ENCODE data around the gene CSNK1G2. TPM values are rescaled to one million over a fixed set of nuclear protein-coding genes. Genes with fewer than 3 reads are reported as not detected.

CSNK1G2 gene
- total RNA-seq, 5 donors from 2014 or later (not counting 1 experiment from before 2014, with no cell fraction given) = 104 to 181 (median 161) TPM

DNA sequence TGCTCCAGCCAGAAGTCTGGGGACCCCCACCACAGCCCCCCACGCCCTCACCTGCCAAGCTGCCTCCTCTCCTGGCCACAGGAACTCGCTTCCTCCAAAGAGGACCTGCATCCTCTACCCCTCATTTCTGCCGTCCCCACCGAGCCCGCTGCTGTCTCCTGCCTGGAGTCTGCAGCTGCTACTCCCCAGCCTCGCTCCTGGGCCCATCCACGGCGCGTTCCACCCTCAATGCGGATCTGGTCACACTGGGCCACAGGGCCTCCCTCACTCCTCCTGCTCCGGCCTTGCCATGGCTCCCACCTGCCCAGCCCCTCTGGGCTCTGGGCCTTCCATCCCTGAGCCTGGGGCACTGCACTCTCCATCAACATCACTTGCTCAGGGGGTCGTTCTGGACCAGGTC, 70.2 kb downstream of the CSNK1G2 start:
- ATAC-seq (replicated peaks in 1 of 4) = no peak

DNA sequence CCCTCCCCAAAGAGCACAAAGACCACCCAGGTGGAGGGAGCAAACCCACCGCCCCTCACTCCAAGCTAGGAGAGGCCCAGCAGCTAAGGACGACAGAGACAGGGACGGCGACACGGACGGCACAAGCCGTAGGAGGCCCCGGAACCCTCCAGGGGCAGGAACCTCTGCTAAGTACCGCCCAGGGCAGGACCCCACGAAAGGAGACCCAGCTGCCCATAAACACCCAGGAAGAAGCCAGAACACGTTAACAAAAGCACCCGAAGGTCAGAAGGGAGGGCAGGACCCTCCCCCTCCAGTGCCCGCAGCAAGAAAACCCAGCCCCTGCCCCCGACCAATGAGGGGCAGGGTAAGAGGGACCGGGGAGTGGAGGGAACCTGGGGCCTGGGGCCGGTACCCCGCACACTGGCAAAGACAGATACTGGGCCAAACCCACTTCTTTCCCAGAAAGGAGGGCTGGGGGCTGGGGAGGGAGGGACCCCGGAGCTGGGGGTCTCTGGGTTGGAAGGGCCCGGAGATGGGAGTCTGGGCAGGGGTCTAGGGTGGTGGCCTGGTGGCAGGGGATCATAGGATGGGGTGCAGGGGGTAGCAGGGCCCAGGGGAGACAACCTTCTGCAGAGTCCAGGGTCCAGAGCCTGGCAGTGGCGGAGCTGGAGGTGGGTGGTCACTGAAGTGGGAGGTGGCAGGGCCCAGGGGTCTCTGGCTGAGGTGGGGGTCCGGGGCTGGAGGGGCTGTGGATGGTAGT, 72.1 kb downstream of the CSNK1G2 start:
- no peak overlapping the region for H3K27ac Mint-ChIP-seq
- Histone ChIP-seq H3K27ac (ENCODE audit: low read length) (no peak overlapping the region), H3K27me3 (replicated peaks in 1 of 2; ENCODE audit: control insufficient read depth in 2 of 2, extremely low read depth in 1 of 2, insufficient read depth in 2 of 2, low read length in 1 of 2) (no peaks in the 10 kb centered on the region), H3K9me3 (no peaks in the 10 kb centered on the region), H3K4me1 (ENCODE audit: control insufficient read depth in 1 of 2, extremely low read depth in 1 of 2, insufficient read depth in 2 of 2, low read length in 2 of 2) (peaks cover 0 to 25% of the 10 kb centered on the region in 2 experiments), H3K4me3 (ENCODE audit: control insufficient read depth in 1 of 2, extremely low read depth in 1 of 2, low read length in 1 of 2) (no peak overlapping the region), H3K36me3 (ENCODE audit: control insufficient read depth in 2 of 2, extremely low read depth in 1 of 2, insufficient read depth in 1 of 2, low read length in 1 of 2) (no peaks in the 10 kb centered on the region)
- peaks cover 8 to 24% (median 18%) of the 10 kb centered on the region in 3 donors for H3K4me1 Mint-ChIP-seq
- no peaks in the 10 kb centered on the region for H3K27me3 Mint-ChIP-seq
- ChIA-PET CTCF (no interaction called here), POLR2A (no interaction called here)
- peaks cover 8% of the 10 kb centered on the region for H3K36me3 Mint-ChIP-seq
- H3K9me3 Mint-ChIP-seq = no peaks in the 10 kb centered on the region
- WGBS (ENCODE audit: insufficient coverage) = 97% methylated on average over 16 of the region's 21 CpGs
- ATAC-seq (replicated peaks in 1 of 4) = no peak
- H3K4me3 Mint-ChIP-seq = no peak overlapping the region
- DNase-seq = no peak

More for the DNA sequence above, 70.2 kb downstream of the CSNK1G2 start:
- H3K9me3 ChIP-seq = no peaks in the 10 kb centered on the region
- no peaks in the 10 kb centered on the region for H3K36me3 ChIP-seq (ENCODE audit: control insufficient read depth in 2 of 2, extremely low read depth in 1 of 2, insufficient read depth in 1 of 2, low read length in 1 of 2)
- Mint-ChIP-seq H3K27me3 (no peaks in the 10 kb centered on the region), H3K4me1 (peaks cover 8 to 29% (median 16%) of the 10 kb centered on the region in 3 donors), H3K4me3 (no peak overlapping the region), H3K27ac (peak overlapping the region; percentile 19 to 22), H3K36me3 (peaks cover 8% of the 10 kb centered on the region), H3K9me3 (no peaks in the 10 kb centered on the region)
- H3K27ac ChIP-seq (ENCODE audit: low read length) = no peak overlapping the region
- H3K27me3 ChIP-seq (replicated peaks in 1 of 2; ENCODE audit: control insufficient read depth in 2 of 2, extremely low read depth in 1 of 2, insufficient read depth in 2 of 2, low read length in 1 of 2) = no peaks in the 10 kb centered on the region
- WGBS (ENCODE audit: insufficient coverage) = 95% methylated on average over 11 of the region's 12 CpGs
- peaks cover 0 to 20% of the 10 kb centered on the region in 2 experiments for H3K4me1 ChIP-seq (ENCODE audit: control insufficient read depth in 1 of 2, extremely low read depth in 1 of 2, insufficient read depth in 2 of 2, low read length in 2 of 2)
- DNase-seq = no peak
- H3K4me3 ChIP-seq (ENCODE audit: control insufficient read depth in 1 of 2, extremely low read depth in 1 of 2, low read length in 1 of 2) = no peak overlapping the region
- ChIA-PET POLR2A (no interaction called here), CTCF (no interaction called here)

DNA sequence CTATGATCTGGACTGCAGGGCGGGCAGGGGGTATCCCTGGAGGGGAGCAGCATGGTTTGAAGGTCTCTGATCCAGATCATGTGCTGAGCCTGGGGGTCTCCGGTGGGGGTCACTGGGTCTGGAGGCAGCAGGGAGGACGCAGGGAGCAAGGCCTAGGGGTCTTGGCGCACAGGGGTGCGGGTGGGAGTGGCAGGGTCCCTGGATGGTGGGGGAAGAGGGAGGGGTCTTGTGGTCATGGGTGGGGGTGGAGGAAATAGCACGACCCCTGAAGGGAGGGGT, 72.7 kb downstream of the CSNK1G2 start:
- Histone ChIP-seq H3K9me3 (no peaks in the 10 kb centered on the region), H3K27ac (ENCODE audit: low read length) (no peak overlapping the region), H3K4me1 (ENCODE audit: control insufficient read depth in 1 of 2, extremely low read depth in 1 of 2, insufficient read depth in 2 of 2, low read length in 2 of 2) (peaks cover 0 to 25% of the 10 kb centered on the region in 2 experiments), H3K27me3 (replicated peaks in 1 of 2; ENCODE audit: control insufficient read depth in 2 of 2, extremely low read depth in 1 of 2, insufficient read depth in 2 of 2, low read length in 1 of 2) (no peaks in the 10 kb centered on the region), H3K4me3 (ENCODE audit: control insufficient read depth in 1 of 2, extremely low read depth in 1 of 2, low read length in 1 of 2) (no peak overlapping the region), H3K36me3 (ENCODE audit: control insufficient read depth in 2 of 2, extremely low read depth in 1 of 2, insufficient read depth in 1 of 2, low read length in 1 of 2) (no peaks in the 10 kb centered on the region)
- Mint-ChIP-seq H3K4me3 (peak overlapping the region in 1 of 3 donors; percentile 72), H3K27me3 (no peaks in the 10 kb centered on the region), H3K27ac (no peak overlapping the region), H3K9me3 (no peaks in the 10 kb centered on the region), H3K4me1 (peaks cover 8 to 24% (median 18%) of the 10 kb centered on the region in 3 donors), H3K36me3 (peaks cover 8% of the 10 kb centered on the region)
- POLR2A ChIA-PET = no interaction called here
- ATAC-seq (replicated peaks in 1 of 4) (no peak), DNase-seq (no peak)
- WGBS (ENCODE audit: insufficient coverage) = 89% methylated on average over 6 of the region's 6 CpGs
- CTCF ChIA-PET = no interaction called here

DNA sequence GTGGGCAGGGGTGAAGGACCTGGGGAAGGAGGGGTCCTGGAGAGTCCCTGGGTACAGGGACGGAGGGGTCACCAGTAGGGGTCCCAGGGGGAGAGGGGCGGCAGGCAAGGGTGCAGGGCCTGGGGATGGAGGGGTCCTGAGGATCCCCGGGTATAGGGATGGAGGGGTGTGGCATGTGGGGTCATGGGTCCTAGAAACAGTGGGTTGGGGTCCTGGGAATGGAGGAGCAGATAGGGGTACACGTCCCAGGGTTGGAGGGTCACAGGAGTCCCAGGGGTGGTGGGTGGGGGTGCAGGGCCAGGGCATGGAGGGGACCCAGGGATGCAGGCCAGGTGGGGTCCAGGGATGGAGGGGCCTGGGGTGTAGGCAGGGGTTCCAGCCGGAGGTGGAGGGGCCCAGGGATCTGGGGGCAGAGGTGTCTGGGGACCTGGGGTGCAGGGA, 73.2 kb downstream of the CSNK1G2 start:
- Mint-ChIP-seq H3K9me3 (no peaks in the 10 kb centered on the region), H3K36me3 (peaks cover 8% of the 10 kb centered on the region), H3K4me1 (peaks cover 8 to 24% (median 18%) of the 10 kb centered on the region in 3 donors), H3K27me3 (no peaks in the 10 kb centered on the region), H3K27ac (peak overlapping the region in 1 of 2 donors; percentile 16), H3K4me3 (peak overlapping the region in 1 of 3 donors; percentile 72)
- DNase-seq (no peak), ATAC-seq (replicated peaks in 1 of 4) (no peak)
- 95% methylated on average over 5 of the region's 5 CpGs for WGBS (ENCODE audit: insufficient coverage)
- H3K27me3 ChIP-seq (replicated peaks in 1 of 2; ENCODE audit: control insufficient read depth in 2 of 2, extremely low read depth in 1 of 2, insufficient read depth in 2 of 2, low read length in 1 of 2) = no peaks in the 10 kb centered on the region
- H3K4me3 ChIP-seq (ENCODE audit: control insufficient read depth in 1 of 2, extremely low read depth in 1 of 2, low read length in 1 of 2) = no peak overlapping the region
- no peaks in the 10 kb centered on the region for H3K9me3 ChIP-seq
- peaks cover 0 to 25% of the 10 kb centered on the region in 2 experiments for H3K4me1 ChIP-seq (ENCODE audit: control insufficient read depth in 1 of 2, extremely low read depth in 1 of 2, insufficient read depth in 2 of 2, low read length in 2 of 2)
- H3K36me3 ChIP-seq (ENCODE audit: control insufficient read depth in 2 of 2, extremely low read depth in 1 of 2, insufficient read depth in 1 of 2, low read length in 1 of 2) = no peaks in the 10 kb centered on the region
- ChIA-PET POLR2A (no interaction called here), CTCF (no interaction called here)
- H3K27ac ChIP-seq (ENCODE audit: low read length) = no peak overlapping the region

DNA sequence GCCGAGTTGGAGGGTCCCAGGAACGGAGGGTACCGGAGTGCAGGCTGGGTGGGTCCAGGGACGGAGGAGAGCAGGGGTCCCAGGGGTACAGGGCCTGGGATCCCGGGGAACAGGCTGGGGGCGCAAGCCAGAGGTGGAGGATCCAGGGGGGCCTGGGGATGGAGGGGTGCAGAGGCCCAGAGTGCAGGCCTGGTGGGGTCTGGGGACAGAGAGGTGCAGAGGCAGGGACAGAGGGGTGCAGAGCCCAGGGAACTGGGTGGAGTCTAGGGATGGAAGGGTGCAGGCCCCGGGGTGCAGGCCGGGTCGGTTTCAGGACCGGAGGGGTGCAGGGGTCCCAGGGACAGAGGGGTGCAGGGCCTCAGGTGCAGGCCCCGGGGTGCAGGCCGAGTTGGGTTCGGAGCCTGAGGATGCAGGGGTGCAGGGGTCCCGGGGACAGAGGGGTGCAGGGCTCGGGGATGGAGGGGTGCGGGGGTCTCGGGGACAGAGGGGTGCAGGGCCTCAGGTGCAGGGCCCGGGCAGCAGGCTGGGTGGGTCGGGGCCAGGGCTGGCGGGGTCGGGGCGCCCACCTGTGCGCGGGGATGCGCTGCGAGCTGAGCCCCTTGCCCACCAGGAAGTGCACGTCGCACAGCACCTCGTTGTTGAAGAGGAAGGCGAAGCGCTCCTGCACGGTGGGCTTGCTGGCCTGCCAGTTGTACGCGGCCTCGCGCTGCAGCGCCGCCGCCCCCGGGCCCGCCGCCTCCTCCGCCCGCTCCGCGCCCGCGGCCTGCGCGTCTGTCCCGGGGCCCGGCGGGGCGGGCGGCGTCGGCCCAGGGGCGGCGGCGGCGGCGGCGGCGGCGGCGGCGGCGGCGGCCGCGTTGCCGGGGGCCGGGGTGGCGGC, 74.0 kb downstream of the CSNK1G2 start:
- Histone ChIP-seq H3K9me3 (no peaks in the 10 kb centered on the region), H3K4me3 (ENCODE audit: control insufficient read depth in 1 of 2, extremely low read depth in 1 of 2, low read length in 1 of 2) (peak overlapping the region in 1 of 2 donors; percentile 35), H3K4me1 (ENCODE audit: control insufficient read depth in 1 of 2, extremely low read depth in 1 of 2, insufficient read depth in 2 of 2, low read length in 2 of 2) (peaks cover 0 to 32% of the 10 kb centered on the region in 2 experiments), H3K27me3 (replicated peaks in 1 of 2; ENCODE audit: control insufficient read depth in 2 of 2, extremely low read depth in 1 of 2, insufficient read depth in 2 of 2, low read length in 1 of 2) (no peaks in the 10 kb centered on the region), H3K27ac (ENCODE audit: low read length) (peak overlapping the region; percentile 38), H3K36me3 (ENCODE audit: control insufficient read depth in 2 of 2, extremely low read depth in 1 of 2, insufficient read depth in 1 of 2, low read length in 1 of 2) (no peaks in the 10 kb centered on the region)
- WGBS (ENCODE audit: insufficient coverage) = 8% methylated on average over 66 of the region's 74 CpGs
- DNase-seq (peak in 5 of 35 experiments; percentile 21 to 63 (median 30)), ATAC-seq (replicated peaks in 1 of 4) (peak; percentile 45 to 66 (median 62))
- H3K27me3 Mint-ChIP-seq = no peaks in the 10 kb centered on the region
- ChIA-PET CTCF (no interaction called here), POLR2A (no interaction called here)
- peak overlapping the region; percentile 49 to 72 (median 67) for H3K4me3 Mint-ChIP-seq
- peaks cover 13 to 27% (median 23%) of the 10 kb centered on the region in 3 donors for H3K4me1 Mint-ChIP-seq
- no peaks in the 10 kb centered on the region for H3K9me3 Mint-ChIP-seq
- peaks cover 8% of the 10 kb centered on the region for H3K36me3 Mint-ChIP-seq
- peak overlapping the region in 1 of 2 donors; percentile 34 for H3K27ac Mint-ChIP-seq

DNA sequence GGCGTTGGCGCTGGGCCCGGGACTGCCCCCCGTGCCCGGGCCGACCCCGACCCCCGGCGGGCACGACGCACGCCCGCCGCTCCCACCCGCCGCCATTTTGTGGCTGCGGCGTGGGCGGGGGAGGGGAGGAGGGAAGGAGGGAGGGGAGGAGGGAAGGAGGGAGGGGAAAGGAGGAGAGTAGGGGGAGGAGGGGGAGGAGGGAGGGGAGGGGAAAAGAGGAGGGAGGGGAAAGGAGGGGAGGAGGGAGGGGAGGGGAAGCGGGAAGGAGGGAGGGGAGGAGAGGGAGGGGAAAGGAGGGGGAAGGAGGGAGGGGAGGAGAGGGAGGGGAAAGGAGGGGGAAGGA, 74.6 kb downstream of the CSNK1G2 start, which contains the start of gene BTBD2:
Gene BTBD2 (minus strand): TSS at position 107 of the 343 bp plus-strand sequence. CDS start 11 bp downstream, at position 96.
- Mint-ChIP-seq H3K4me1 (peaks cover 15 to 25% (median 23%) of the 10 kb centered on the region in 3 donors), H3K36me3 (peaks cover 8% of the 10 kb centered on the region), H3K27ac (peak within 1 kb of the TSS in 1 of 2 donors; percentile 61), H3K27me3 (no peaks in the 10 kb centered on the region), H3K9me3 (no peaks in the 10 kb centered on the region), H3K4me3 (peak within 1 kb of the TSS; percentile 61 to 72 (median 67))
- CTCF ChIA-PET = no interaction called here
- ATAC-seq (replicated peaks in 1 of 4) (peak; percentile 29 to 51 (median 31)), DNase-seq (peak in 8 of 35 experiments; percentile 15 to 65 (median 40))
- peak within 1 kb of the TSS; percentile 35 to 44 for H3K4me3 ChIP-seq (ENCODE audit: control insufficient read depth in 1 of 2, extremely low read depth in 1 of 2, low read length in 1 of 2)
- no peaks in the 10 kb centered on the region for H3K36me3 ChIP-seq (ENCODE audit: control insufficient read depth in 2 of 2, extremely low read depth in 1 of 2, insufficient read depth in 1 of 2, low read length in 1 of 2)
- H3K9me3 ChIP-seq = no peaks in the 10 kb centered on the region
- H3K4me1 ChIP-seq (ENCODE audit: control insufficient read depth in 1 of 2, extremely low read depth in 1 of 2, insufficient read depth in 2 of 2, low read length in 2 of 2) = peaks cover 0 to 33% of the 10 kb centered on the region in 2 experiments
- no peaks in the 10 kb centered on the region for H3K27me3 ChIP-seq (replicated peaks in 1 of 2; ENCODE audit: control insufficient read depth in 2 of 2, extremely low read depth in 1 of 2, insufficient read depth in 2 of 2, low read length in 1 of 2)
- peak within 1 kb of the TSS; percentile 52 for H3K27ac ChIP-seq (ENCODE audit: low read length)
- POLR2A ChIA-PET = no interaction called here
- 0% methylated on average over 1 of the region's 20 CpGs for WGBS (ENCODE audit: insufficient coverage)

Data from T-cell (primary cell).